GM12878 (cell line): Measurements from ENCODE around the gene PLPP3. TPM values are rescaled to one million over a fixed set of nuclear protein-coding genes. Genes with fewer than 3 reads are reported as not detected.
A peak's percentile ranks its signal among the peaks of the same experiment; 100 is the strongest.

Source experiments
- CBFB ChIP-seq: IDR thresholded peaks from 2 replicates; pipeline ENCODE4 v1.6.1; 2016; ENCODE audit warnings: antibody characterized with exemption, low read depth
- CEBPB ChIP-seq, 2 experiments: fragments of 150-350 bp in 1 of 2; IDR thresholded peaks; 2 replicates each; pipeline ENCODE4 v1.6.1; 2012 to 2014; ENCODE audit warnings: low read depth in 2 of 2, low read length in 2 of 2, borderline replicate concordance in 1 of 2, inconsistent platforms in 1 of 2
- CUX1 ChIP-seq: IDR thresholded peaks from 2 replicates; pipeline ENCODE4 v1.6.1; 2012; ENCODE audit warnings: improper control_type of control experiment, low read depth, low read length; ENCODE audit not compliant: insufficient replicate concordance
- FOXM1 ChIP-seq: IDR thresholded peaks from 2 replicates; pipeline ENCODE4 v1.6.1; 2012; ENCODE audit warnings: low read depth, mild to moderate bottlenecking, inconsistent platforms, low read length, moderate library complexity
- IKZF1 ChIP-seq: fragments of 450-650 bp; conservative IDR thresholded peaks from 2 replicates; pipeline ENCODE4 v1.6.1; 2017; ENCODE audit warnings: antibody characterized with exemption, mild to moderate bottlenecking
- LARP7 ChIP-seq: fragments of 450-650 bp; IDR thresholded peaks from 2 replicates; pipeline ENCODE4 v1.6.1; 2017; ENCODE audit warnings: mild to moderate bottlenecking
- MYB ChIP-seq: fragments of 150-350 bp; IDR thresholded peaks from 2 replicates; pipeline ENCODE4 v1.6.1; 2014; ENCODE audit warnings: mild to moderate bottlenecking, low read depth, low read length, borderline replicate concordance
- NBN ChIP-seq: fragments of 450-650 bp; IDR thresholded peaks from 2 replicates; pipeline ENCODE4 v1.6.1; 2016
- NR2C2 ChIP-seq: IDR thresholded peaks from 2 replicates; pipeline ENCODE4 v1.6.1; 2011; ENCODE audit warnings: borderline replicate concordance, low read depth; ENCODE audit not compliant: control insufficient read depth, insufficient read length
- PAX5 ChIP-seq: IDR thresholded peaks from 2 replicates; pipeline ENCODE4 v1.6.1; 2011; ENCODE audit warnings: low read depth, low read length, borderline replicate concordance
- PBX3 ChIP-seq: IDR thresholded peaks from 2 replicates; pipeline ENCODE4 v1.6.1; 2011; ENCODE audit warnings: mild to moderate bottlenecking, low read depth, low read length, moderate library complexity; ENCODE audit not compliant: insufficient replicate concordance
- POU2F2 ChIP-seq: IDR thresholded peaks from 3 replicates; pipeline ENCODE4 v1.6.1; 2011; ENCODE audit warnings: low read depth, mild to moderate bottlenecking, low read length, borderline replicate concordance
- RELA ChIP-seq: fragments of 450-650 bp; IDR thresholded peaks from 2 replicates; pipeline ENCODE4 v1.8.0; 2014; ENCODE audit warnings: borderline replicate concordance; ENCODE audit not compliant: partially characterized antibody
- RUNX3 ChIP-seq: IDR thresholded peaks from 2 replicates; pipeline ENCODE4 v1.6.1; 2012; ENCODE audit warnings: low read length, inconsistent platforms
- SREBF1 ChIP-seq: IDR thresholded peaks from 2 replicates; pipeline ENCODE4 v1.6.1; 2012; ENCODE audit warnings: mild to moderate bottlenecking, low read length
- ZNF24 ChIP-seq: fragments of 450-650 bp; IDR thresholded peaks from 2 replicates; pipeline ENCODE4 v1.6.1; 2017; ENCODE audit warnings: antibody characterized with exemption, mild to moderate bottlenecking
- ZNF687 ChIP-seq: fragments of 450-650 bp; IDR thresholded peaks from 2 replicates; pipeline ENCODE4 v1.6.1; 2017; ENCODE audit warnings: mild to moderate bottlenecking, moderate library complexity
- ZSCAN29 ChIP-seq: fragments of 450-650 bp; IDR thresholded peaks from 2 replicates; pipeline ENCODE4 v1.6.1; 2017; ENCODE audit warnings: mild to moderate bottlenecking, moderate library complexity
- polyA plus RNA-seq, 11 experiments: library from polyadenylated mRNA; depleted of rRNA in 4 of 11; unstranded in 6 of 11; stranded (reverse) in 5 of 11; fragments of >200 nt; fragmentation: Nextera tagmentation in 4 of 11; fragmentation: Illumina TruSeq in 1 of 11; extraction: Ambion mirVana in 4 of 11; extraction: Trizol in 1 of 11; gene quantifications; 1 replicate in 1 of 11; 2 replicates in 10 of 11; pipeline versions ENCODE4 v1.2.1 to v1.2.3, GENCODE V29; 2011 to 2016; ENCODE audit warnings: inconsistent platforms in 2 of 11, missing spikeins in 2 of 11, low read depth in 1 of 11
- total RNA-seq, 4 experiments: library from RNA; depleted of rRNA in 3 of 4; stranded (reverse); fragments of >200 nt in 3 of 4; fragmentation: Illumina TruSeq in 1 of 4; extraction: Trizol in 1 of 4; gene quantifications; 2 replicates each; pipeline versions ENCODE4 v1.2.1 to v1.2.3, GENCODE V29; 2013 to 2021
- TF ChIP-seq, protein P1 (sequence below): fragments of 450-650 bp; IDR thresholded peaks from 2 replicates; pipeline ENCODE4 v1.6.1; 2017; ENCODE audit warnings: low read depth, mild to moderate bottlenecking, moderate library complexity

The PLPP3 gene
- total and polyA plus RNA-seq, 10 of the 15 experiments (the other 5 are each of a cell fraction or from before 2014, with no cell fraction given): 6.4 to 26.8 (median 9.5) TPM

GRCh38 chr1:56525489-56526041 is 53.8 kb downstream of the PLPP3 start (continued):
- TF ChIP-seq ZNF687: peak; percentile 75
- peak; percentile 64; the same call in 1 of the 2 replicates for TF ChIP-seq PAX5
- peak; percentile 84; the same call in 1 of the 2 replicates for TF ChIP-seq FOXM1
- no peak for TF ChIP-seq RELA
- peak; percentile 81; the same call in 1 of the 2 replicates for TF ChIP-seq NBN
- TF ChIP-seq, protein P1, sequence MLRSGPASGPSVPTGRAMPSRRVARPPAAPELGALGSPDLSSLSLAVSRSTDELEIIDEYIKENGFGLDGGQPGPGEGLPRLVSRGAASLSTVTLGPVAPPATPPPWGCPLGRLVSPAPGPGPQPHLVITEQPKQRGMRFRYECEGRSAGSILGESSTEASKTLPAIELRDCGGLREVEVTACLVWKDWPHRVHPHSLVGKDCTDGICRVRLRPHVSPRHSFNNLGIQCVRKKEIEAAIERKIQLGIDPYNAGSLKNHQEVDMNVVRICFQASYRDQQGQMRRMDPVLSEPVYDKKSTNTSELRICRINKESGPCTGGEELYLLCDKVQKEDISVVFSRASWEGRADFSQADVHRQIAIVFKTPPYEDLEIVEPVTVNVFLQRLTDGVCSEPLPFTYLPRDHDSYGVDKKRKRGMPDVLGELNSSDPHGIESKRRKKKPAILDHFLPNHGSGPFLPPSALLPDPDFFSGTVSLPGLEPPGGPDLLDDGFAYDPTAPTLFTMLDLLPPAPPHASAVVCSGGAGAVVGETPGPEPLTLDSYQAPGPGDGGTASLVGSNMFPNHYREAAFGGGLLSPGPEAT: peak; percentile 89
- 0 out of 2 replicates have a peak, but pooled peaks have one; percentile 41 for TF ChIP-seq ZNF24
- peak; percentile 96 for TF ChIP-seq CBFB
- TF ChIP-seq ZSCAN29: no peak
- peak; percentile 98 for TF ChIP-seq IKZF1
- TF ChIP-seq RUNX3: peak; percentile 100
- TF ChIP-seq MYB: no peak
- TF ChIP-seq LARP7: no peak
- TF ChIP-seq NR2C2: no peak
- peak; percentile 31; the same call in 1 of the 3 replicates for TF ChIP-seq POU2F2
- no peak for TF ChIP-seq CUX1
- no peak for TF ChIP-seq SREBF1
- no peak for TF ChIP-seq CEBPB (IDR thresholded peaks at IDR 0.05; ENCODE audit: borderline replicate concordance in 1 of 2, low read depth in 2 of 2, low read length in 2 of 2)
- TF ChIP-seq PBX3: peak; percentile 32
